HG03064 (cell line): ENCODE results near the gene HLA-A.
"Not testable (repeated sequence)": the region's sequence is repeated elsewhere in the genome, so short reads cannot be mapped to it uniquely, and the experiment has no call there.

Experiments
- ATAC-seq: cut with Tn5 transposase; IDR thresholded peaks from one replicate; pipeline ENCODE4 v1.9.1; 2021; ENCODE audit warnings: low read depth; ENCODE audit not compliant: unreplicated experiment

Gene HLA-A

DNA sequence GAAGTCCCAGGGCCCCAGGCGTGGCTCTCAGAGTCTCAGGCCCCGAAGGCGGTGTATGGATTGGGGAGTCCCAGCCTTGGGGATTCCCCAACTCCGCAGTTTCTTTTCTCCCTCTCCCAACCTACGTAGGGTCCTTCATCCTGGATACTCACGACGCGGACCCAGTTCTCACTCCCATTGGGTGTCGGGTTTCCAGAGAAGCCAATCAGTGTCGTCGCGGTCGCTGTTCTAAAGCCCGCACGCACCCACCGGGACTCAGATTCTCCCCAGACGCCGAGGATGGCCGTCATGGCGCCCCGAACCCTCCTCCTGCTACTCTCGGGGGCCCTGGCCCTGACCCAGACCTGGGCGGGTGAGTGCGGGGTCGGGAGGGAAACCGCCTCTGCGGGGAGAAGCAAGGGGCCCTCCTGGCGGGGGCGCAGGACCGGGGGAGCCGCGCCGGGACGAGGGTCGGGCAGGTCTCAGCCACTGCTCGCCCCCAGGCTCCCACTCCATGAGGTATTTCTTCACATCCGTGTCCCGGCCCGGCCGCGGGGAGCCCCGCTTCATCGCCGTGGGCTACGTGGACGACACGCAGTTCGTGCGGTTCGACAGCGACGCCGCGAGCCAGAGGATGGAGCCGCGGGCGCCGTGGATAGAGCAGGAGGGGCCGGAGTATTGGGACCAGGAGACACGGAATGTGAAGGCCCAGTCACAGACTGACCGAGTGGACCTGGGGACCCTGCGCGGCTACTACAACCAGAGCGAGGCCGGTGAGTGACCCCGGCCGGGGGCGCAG is at the start of gene HLA-A:
Gene HLA-A, plus strand, starts transcription at position 258 of the 778 bp plus-strand sequence. Its CDS starts 22 bp downstream, at position 280.
- ATAC-seq = peak; percentile 72

GRCh38 chr6:29892696-29893095 is 49.6 kb upstream of the HLA-A start:
- no peak for ATAC-seq

GRCh38 chr6:29899281-29899680 is 43.1 kb upstream of the HLA-A start:
- no peak for ATAC-seq

- ATAC-seq = no peak
Measured at GRCh38 chr6:29905286-29905685, 37.0 kb upstream of the HLA-A start.

DNA sequence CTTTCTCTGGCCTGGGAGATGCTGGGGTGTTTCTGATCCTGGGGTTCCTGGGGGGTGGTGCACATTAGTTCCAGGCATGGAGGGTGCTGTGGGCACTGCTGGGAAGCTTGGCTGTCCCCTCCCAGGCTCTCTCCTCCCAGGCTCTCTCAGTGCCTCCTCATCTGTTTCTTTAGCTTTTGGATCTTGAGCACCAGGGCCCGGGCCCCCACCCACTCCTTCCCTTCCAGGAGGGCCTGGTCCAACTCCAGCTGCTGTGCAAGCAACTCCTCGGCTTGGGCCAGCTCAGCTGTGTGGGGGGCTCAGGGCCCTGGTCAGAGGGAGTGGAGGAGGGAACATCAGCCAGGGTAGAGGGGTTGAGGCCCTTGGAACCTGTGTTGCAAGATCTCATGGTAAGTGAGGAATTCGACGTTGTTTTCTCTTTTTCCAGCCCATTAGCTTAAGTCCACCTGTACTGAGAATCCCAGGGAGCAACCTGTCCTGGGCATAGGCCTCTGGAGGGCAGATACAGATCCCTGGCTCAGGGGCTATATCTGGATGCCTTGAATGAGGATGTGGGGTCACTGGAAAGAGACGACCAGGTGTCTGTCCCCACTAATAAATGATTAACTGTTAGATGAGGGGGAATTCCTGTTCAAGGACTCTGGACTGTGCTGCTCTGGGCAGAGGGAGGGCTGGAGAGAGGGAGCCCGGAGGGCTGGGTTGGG is 34.5 kb upstream of the HLA-A start:
- no peak for ATAC-seq

- no peak for ATAC-seq
Measured at GRCh38 chr6:29908341-29908662, 34.0 kb upstream of the HLA-A start.

DNA sequence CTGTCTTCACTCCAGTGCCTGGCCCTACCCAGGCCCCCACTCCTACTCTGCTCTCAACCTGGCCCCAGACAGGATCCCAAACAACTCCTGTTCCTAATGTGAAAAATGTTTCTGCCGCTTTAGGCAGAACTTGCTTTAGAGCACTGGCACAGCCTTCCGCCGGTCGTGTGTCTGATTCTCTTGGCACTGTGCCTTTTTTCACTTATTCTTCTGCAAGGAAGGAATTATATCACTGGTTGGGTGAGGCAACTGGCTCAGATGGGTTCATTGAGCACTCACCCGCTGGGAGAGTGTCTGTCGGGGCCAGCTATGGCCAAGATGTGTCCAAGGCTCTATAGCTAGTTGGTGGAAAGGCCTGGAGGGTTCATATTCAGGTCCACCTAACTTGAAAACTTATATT is 33.6 kb upstream of the HLA-A start:
- ATAC-seq = no peak

GRCh38 chr6:29909985-29910384 is 32.3 kb upstream of the HLA-A start:
- ATAC-seq = no peak

GRCh38 chr6:29912840-29913239 is 29.5 kb upstream of the HLA-A start:
- ATAC-seq = no peak

DNA sequence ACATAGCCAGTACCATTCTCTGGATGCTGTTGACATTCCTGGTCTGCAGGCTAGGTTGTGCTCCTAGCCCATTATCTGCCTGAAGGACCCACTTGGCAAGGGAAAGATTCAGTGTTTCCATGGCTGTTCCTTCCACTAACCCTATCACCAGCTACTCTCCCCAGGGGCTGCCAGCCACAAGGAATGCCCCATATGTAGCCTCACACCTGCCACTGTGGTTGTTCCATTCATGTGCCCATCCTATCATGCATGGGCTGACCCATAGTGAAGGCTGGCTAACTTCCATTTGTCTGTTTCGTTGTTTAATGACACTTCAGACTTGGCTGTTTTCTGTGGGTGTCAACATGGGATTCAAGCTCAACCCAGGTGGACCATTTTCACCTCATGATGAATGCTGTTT is 25.6 kb upstream of the HLA-A start:
- no peak for ATAC-seq

DNA sequence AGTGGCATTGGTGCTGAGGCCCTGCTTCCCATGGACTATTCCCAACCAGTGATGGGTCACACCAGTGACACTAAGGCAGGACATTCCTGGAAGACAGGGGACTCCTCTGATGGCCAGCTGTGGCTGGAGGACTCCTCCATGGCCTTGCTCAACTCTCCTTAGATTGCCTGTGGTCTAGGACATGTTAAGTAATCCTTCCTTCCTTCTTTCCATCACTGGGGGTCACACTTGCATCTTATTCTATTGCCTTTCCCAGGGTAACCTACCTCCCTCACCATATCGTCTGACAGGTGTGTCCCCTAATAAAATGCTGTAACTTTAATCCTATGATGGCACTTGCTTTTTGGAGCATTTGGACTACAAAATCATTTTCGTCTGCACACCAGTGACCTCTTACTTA is 24.5 kb upstream of the HLA-A start:
- no peak for ATAC-seq

DNA sequence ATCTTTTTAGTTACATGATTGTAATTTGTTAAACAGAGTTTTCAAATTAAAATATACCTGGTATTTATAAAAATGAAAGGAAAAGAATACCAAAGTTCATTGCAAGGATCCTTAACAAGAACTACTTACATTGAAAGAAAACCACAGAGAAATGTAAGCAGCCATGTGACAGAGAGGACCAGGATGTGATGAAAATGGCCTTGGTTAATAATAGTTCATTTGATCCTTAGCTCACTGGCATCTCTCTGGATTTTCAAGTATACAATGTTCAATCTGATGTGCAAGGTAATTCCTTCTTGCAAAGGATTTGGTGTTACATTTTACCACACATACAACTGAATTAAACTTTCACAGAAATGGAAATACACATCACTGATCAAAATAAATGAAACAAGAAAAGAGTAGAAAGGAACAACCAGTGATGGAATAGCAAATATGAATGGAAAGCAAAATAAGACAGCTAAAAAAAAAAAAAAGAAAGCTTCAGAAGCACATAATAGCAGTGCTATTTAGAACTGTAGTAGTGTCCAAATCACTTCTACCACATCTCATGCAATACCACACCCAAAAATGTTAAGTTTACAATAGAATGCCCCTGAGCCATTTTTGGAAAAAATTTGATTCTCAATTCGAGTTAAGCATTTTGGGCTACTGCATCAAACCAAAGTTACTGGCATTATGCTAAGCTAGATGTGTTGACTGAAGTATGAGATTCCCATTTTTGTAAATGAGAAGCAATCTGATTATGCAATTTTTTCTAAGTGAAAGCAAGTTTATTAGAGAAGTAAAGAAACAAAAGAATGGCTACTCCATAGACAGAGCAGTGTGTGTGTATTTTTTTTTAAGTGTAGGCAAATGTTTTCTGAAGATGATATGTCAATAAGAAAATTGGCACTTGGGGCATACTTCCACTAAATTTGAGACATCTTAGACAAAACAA is 22.6 kb upstream of the HLA-A start:
- ATAC-seq = no peak

- ATAC-seq = no peak
Measured at GRCh38 chr6:29924287-29924686, 18.0 kb upstream of the HLA-A start.

DNA sequence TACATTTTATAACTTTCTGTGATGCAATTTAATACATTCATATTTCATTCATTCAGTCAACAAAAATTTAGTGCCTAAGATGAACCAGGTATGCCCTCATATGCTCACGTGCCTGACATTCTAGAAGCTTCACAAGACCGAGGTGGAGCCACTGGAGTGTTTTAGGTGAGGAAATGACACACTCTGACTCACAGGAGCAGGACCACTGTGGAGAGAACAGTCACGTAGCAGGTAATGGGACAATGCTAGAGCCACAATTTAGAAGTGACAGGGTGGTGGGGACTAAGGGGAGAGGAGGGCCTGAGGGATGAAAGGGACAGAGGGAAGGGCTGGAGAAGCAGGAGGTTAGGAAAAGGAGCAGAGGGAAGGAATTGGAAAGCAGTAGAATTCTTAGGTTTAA is 17.6 kb upstream of the HLA-A start:
- no peak for ATAC-seq

DNA sequence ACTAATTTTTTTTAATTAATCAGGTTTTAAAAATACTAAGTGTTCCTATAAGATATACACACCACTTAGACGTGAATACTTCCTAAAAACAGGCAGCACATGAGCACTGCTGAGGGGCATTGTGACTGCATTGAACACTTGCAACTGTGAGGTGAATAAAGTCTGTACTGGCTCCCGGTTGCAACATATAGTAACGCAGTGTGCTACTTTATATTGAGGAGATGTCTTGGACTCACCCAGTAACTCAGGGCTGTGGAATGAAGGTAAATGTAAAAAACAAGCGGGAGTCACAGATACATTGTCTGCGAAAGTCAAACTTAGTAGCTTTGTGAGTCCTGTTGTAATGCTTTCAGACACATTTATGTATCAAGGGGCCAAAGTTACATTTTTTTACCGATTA is 17.0 kb upstream of the HLA-A start:
- ATAC-seq = no peak

DNA sequence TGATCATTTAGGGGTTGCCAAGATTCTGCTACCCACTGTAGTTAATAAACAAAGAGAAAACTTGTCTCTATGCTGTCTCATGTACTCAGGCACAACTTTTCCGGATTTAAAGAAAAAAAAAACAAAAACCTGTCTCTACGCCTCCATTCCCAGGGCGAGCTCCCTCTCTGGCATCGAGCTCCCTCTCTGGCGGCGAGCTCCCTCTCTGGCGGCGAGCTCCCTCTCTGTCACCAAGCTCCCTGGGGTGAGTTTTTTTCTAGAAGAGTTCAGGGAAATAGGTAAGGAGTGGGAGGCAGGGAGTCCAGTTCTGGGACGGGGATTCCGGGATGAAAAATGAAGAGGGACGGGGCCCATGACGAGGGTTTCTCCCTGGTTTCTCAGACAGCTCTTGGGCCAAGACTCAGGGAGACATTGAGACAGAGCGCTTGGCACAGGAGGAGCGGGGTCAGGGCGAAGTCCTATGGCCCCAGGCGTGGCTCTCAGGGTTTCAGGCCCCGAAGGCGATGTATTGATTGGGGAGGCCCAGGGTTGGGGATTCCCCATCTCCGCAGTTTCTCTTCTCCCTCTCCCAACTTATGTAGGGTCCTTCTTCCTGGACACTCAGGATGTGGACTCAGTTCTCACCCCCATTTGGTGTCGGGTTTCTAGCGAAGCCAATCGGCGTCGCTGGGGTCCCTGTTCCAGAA is 16.5 kb upstream of the HLA-A start:
- ATAC-seq = no peak

GRCh38 chr6:29926413-29927274 is 15.7 kb upstream of the HLA-A start:
- ATAC-seq = no peak

DNA sequence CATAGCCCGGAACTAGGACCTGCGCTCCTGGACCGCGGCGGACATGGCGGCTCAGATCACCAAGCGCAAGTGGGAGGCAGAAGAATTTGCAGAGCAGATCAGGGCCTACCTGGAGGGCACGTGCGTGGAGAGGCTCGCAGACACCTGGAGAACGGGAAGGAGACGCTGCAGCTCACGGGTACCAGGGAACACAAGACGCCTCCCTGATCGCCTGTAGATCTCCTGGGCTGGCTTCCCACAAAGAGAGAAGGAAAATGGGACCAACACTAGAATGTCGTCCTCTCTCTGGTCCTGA is 15.1 kb upstream of the HLA-A start:
- ATAC-seq = no peak

GRCh38 chr6:29927841-29928388 is 14.4 kb upstream of the HLA-A start:
- no peak for ATAC-seq

DNA sequence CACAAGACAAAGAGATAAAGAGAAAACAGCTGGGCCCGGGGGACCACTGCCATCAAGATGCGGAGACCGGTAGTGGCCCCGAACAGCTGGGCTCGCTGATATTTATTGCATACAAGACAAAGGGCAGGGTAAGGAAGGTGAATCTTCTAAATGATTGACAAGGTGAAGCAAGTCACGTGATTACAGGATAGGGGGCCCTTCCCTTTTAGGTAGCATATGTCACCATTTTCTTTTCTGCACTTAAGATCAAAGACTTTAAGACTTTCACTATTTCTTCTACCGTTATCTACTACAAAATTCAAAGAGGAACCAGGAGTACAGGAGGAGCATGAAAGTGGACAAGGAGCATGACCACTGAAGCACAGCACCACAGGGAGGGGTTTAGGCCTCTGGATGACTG is 12.3 kb upstream of the HLA-A start:
- ATAC-seq = not testable (repeated sequence)
